Measurements from ENCODE around the gene OTUD7B. TPM values are rescaled to one million over a fixed set of nuclear protein-coding genes. Genes with fewer than 3 reads are reported as not detected.
A peak's percentile ranks its signal among the peaks of the same experiment; 100 is the strongest.
"Not testable (repeated sequence)": the region's sequence is repeated elsewhere in the genome, so short reads cannot be mapped to it uniquely, and the experiment has no call there.

The OTUD7B gene
- total and polyA plus RNA-seq, 8 donors: 2.6 to 16.9 (median 9.0) TPM

DNA sequence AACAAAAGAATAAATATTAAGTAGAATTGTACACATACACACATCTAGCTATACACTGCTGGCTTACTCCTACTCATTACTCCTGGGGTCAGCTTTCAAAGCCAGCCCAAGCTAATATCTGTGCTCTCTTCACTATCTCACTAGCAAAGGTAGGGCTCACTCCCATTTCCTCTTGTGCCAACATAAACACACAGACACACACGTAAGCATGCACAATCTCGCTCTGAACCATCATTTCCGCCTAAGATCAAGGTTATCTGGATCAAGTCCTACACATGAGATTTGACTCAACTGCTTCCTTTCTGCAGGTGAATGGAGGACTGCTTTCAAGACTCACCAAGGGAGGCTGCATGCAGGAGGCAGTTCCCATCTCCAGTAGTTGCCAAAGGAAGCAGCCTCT is 45.1 kb downstream of the OTUD7B start:
- Histone ChIP-seq H3K27me3 (no peaks in the 10 kb centered on the region), H3K9me3 (no peaks in the 10 kb centered on the region), H3K4me1 (peaks cover 0 to 8% (median 0%) of the 10 kb centered on the region in 3 donors), H3K36me3 (peaks cover 0 to 19% (median 1%) of the 10 kb centered on the region in 3 donors), H3K27ac (no peak overlapping the region), H3K4me3 (no peak overlapping the region)
- WGBS, 2 donors: 48 to 50% methylated on average over 3 of the region's 3 CpGs
- intact Hi-C loops (cut with DNase I): loop anchor here in 2 of 3 donors (10.0 kb wide), 2 partner anchors 79 to 209 kb away; no protein-coding TSS in a partner anchor
- FAIRE-seq (no peak), ATAC-seq (peak in 3 of 4 donors; percentile 33 to 34 (median 33)), DNase-seq (no peak)
- TF ChIP-seq, protein P1, sequence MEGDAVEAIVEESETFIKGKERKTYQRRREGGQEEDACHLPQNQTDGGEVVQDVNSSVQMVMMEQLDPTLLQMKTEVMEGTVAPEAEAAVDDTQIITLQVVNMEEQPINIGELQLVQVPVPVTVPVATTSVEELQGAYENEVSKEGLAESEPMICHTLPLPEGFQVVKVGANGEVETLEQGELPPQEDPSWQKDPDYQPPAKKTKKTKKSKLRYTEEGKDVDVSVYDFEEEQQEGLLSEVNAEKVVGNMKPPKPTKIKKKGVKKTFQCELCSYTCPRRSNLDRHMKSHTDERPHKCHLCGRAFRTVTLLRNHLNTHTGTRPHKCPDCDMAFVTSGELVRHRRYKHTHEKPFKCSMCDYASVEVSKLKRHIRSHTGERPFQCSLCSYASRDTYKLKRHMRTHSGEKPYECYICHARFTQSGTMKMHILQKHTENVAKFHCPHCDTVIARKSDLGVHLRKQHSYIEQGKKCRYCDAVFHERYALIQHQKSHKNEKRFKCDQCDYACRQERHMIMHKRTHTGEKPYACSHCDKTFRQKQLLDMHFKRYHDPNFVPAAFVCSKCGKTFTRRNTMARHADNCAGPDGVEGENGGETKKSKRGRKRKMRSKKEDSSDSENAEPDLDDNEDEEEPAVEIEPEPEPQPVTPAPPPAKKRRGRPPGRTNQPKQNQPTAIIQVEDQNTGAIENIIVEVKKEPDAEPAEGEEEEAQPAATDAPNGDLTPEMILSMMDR (IDR thresholded peaks at IDR 0.05): no peak

DNA sequence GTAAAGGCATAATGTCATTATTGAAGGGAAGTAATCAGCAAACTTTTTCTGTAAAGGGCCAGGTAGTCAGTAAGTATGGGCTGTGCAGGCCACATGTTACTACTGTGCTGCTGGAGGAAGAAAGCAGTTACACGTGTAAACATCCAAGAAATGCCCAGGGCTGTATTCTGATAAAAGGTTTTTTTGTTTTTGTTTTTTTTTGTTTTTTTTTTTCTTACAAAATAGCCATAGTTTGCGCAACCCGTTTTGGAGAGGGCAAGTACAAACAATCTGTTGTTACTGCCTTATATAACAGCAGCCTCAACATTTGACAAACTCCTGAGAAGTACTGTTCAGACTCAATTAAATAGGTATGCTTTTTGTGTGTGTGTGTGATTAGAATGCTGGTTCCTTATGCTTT is 47.2 kb downstream of the OTUD7B start:
- TF ChIP-seq, protein P1 (IDR thresholded peaks at IDR 0.05): no peak
- Histone ChIP-seq H3K36me3 (peaks cover 0 to 7% (median 0%) of the 10 kb centered on the region in 3 donors), H3K27ac (peak overlapping the region in 2 of 4 donors; percentile 35 to 41), H3K4me1 (peaks cover 0 to 8% (median 0%) of the 10 kb centered on the region in 3 donors), H3K4me3 (no peak overlapping the region), H3K27me3 (no peaks in the 10 kb centered on the region), H3K9me3 (no peaks in the 10 kb centered on the region)
- DNase-seq (no peak), FAIRE-seq (no peak), ATAC-seq (peak in 1 of 4 donors; percentile 23)
- intact Hi-C loops (cut with DNase I): loop anchor here (5.0 to 10.0 kb wide), 4 partner anchors 81 to 211 kb away; no protein-coding TSS in a partner anchor
- WGBS, 2 donors: 41 to 42% methylated on average over 3 of the region's 3 CpGs

DNA sequence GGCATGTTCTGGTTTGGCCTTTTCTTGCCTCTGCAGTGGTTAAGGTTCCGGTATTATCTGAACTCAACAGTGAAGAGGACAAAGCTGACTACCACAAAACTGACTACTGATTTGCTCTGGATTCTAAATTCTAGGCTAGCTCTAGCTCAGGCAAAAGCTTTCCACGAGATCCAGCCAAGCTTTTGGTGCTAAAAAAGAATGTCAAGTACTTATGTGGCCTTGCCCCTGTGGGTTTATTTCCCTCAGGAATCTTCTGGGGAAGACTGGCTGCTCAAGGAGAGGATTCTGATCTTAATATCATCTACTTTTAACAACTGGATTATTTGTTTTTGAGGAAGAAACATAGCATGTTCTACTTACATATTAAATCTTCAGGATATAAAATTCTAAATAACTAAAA is 47.8 kb downstream of the OTUD7B start:
- FAIRE-seq: no peak
- H3K27me3 ChIP-seq: no peaks in the 10 kb centered on the region
- peaks cover 0 to 8% (median 0%) of the 10 kb centered on the region in 3 donors for H3K4me1 ChIP-seq
- WGBS, 2 donors: 68 to 80% methylated on average over 2 of the region's 2 CpGs
- no peak for ATAC-seq
- intact Hi-C loops (cut with DNase I): loop anchor here (5.0 to 10.0 kb wide), 4 partner anchors 82 to 212 kb away; no protein-coding TSS in a partner anchor
- H3K36me3 ChIP-seq: peaks cover 0 to 11% (median 0%) of the 10 kb centered on the region in 3 donors
- no peak overlapping the region for H3K4me3 ChIP-seq
- H3K27ac ChIP-seq: peak overlapping the region in 2 of 4 donors; percentile 41 to 48
- no peak for DNase-seq
- no peaks in the 10 kb centered on the region for H3K9me3 ChIP-seq
- TF ChIP-seq, protein P1 (IDR thresholded peaks at IDR 0.05): no peak

DNA sequence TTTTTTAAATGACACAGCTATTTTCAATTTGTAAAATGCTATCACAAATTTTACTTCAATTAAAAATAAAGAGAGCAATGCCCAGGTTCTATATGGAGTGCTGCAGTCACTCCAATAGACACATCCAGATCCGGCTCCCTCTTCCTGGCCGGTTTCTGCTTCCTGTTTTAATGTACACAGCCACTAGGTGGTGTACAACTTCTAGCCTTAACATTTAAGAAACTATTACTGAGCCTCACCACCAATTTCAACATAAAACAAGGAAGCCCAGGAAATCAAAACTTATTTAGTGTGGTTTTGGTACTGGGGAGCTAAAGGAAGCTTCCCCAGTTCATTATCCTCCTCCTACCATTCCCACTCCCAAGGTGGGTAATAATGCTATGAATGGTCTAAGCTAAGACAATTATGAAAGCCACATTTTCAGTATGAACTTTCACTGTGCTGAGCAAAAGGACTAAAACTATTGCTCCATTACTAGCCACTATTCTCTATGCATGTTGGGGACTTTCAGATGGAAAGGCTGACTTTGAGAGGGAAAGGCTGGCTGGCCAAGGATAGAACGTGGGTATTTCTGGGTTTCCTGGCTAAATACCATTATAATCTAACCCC is 48.4 kb downstream of the OTUD7B start:
- H3K4me3 ChIP-seq: no peak overlapping the region
- H3K27me3 ChIP-seq: no peaks in the 10 kb centered on the region
- peak overlapping the region in 2 of 4 donors; percentile 41 to 48 for H3K27ac ChIP-seq
- intact Hi-C loops (cut with DNase I): loop anchor here (5.0 to 10.0 kb wide), 4 partner anchors 83 to 213 kb away; no protein-coding TSS in a partner anchor
- peaks cover 0 to 13% (median 0%) of the 10 kb centered on the region in 3 donors for H3K36me3 ChIP-seq
- WGBS, 2 donors: 19 to 21% methylated on average over 3 of the region's 3 CpGs
- FAIRE-seq: no peak
- peaks cover 0 to 8% (median 0%) of the 10 kb centered on the region in 3 donors for H3K4me1 ChIP-seq
- H3K9me3 ChIP-seq: no peaks in the 10 kb centered on the region
- TF ChIP-seq, protein P1 (IDR thresholded peaks at IDR 0.05): peak; percentile 37 to 64 (median 55)
- peak; percentile 83 to 97 (median 96) for ATAC-seq
- peak in 4 of 6 donors; percentile 34 to 71 (median 42) for DNase-seq

DNA sequence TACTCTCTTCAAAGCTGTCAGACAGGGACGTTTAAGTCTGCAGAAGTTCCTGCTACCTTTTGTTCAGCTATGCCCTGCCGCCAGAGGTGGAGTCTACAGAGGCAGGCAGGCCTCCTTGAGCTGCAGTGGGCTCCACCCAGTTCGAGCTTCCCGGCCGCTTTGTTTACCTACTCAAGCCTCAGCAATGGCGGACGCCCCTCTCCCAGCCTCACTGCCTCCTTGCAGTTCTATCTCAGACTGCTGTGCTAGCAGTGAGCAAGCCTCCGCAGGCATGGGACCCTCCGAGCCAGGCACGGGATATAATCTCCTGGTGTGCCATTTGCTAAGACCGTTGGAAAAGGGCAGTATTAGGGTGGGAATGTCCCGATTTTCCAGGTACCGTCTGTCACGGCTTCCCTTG is 53.0 kb downstream of the OTUD7B start:
- DNase-seq; ATAC-seq; intact Hi-C loops (cut with DNase I); H3K27ac ChIP-seq; H3K4me3 ChIP-seq; FAIRE-seq; H3K36me3 ChIP-seq; H3K9me3 ChIP-seq; H3K4me1 ChIP-seq; H3K27me3 ChIP-seq: not testable (repeated sequence)
- 95 to 97% methylated on average over 14 of the region's 14 CpGs for WGBS, 2 donors

Data from pancreas (tissue), 10 donors.